Measurements from ENCODE around the gene MEGF6. TPM values are rescaled to one million over a fixed set of nuclear protein-coding genes. Genes with fewer than 3 reads are reported as not detected.

MEGF6 gene
- total RNA-seq, 1 donor from 2014 or later = 64.7 TPM

GRCh38 chr1:3459051-3459908 is 152.0 kb downstream of the MEGF6 start:
- no peaks in the 10 kb centered on the region for H3K36me3 Mint-ChIP-seq (ENCODE audit: unreplicated experiment)
- peaks cover 22% of the 10 kb centered on the region for H3K4me1 Mint-ChIP-seq (ENCODE audit: low read depth, unreplicated experiment)
- H3K4me3 Mint-ChIP-seq (ENCODE audit: unreplicated experiment) = peak overlapping the region; percentile 67
- peaks cover 2% of the 10 kb centered on the region for H3K27me3 Mint-ChIP-seq (ENCODE audit: unreplicated experiment)
- peaks cover 1% of the 10 kb centered on the region for H3K9me3 Mint-ChIP-seq (ENCODE audit: unreplicated experiment)
- DNase-seq = peak; percentile 18
- TF ChIP-seq, protein P1, sequence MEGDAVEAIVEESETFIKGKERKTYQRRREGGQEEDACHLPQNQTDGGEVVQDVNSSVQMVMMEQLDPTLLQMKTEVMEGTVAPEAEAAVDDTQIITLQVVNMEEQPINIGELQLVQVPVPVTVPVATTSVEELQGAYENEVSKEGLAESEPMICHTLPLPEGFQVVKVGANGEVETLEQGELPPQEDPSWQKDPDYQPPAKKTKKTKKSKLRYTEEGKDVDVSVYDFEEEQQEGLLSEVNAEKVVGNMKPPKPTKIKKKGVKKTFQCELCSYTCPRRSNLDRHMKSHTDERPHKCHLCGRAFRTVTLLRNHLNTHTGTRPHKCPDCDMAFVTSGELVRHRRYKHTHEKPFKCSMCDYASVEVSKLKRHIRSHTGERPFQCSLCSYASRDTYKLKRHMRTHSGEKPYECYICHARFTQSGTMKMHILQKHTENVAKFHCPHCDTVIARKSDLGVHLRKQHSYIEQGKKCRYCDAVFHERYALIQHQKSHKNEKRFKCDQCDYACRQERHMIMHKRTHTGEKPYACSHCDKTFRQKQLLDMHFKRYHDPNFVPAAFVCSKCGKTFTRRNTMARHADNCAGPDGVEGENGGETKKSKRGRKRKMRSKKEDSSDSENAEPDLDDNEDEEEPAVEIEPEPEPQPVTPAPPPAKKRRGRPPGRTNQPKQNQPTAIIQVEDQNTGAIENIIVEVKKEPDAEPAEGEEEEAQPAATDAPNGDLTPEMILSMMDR (IDR thresholded peaks at IDR 0.05; ENCODE audit: partially characterized antibody, unreplicated experiment) = no peak
- H3K27ac Mint-ChIP-seq (ENCODE audit: unreplicated experiment) = peak overlapping the region; percentile 59

GRCh38 chr1:3457910-3458883 is 153.1 kb downstream of the MEGF6 start:
- no peak for DNase-seq
- peak overlapping the region; percentile 30 for H3K27ac Mint-ChIP-seq (ENCODE audit: unreplicated experiment)
- H3K27me3 Mint-ChIP-seq (ENCODE audit: unreplicated experiment) = peaks cover 2% of the 10 kb centered on the region
- TF ChIP-seq, protein P1 (IDR thresholded peaks at IDR 0.05; ENCODE audit: partially characterized antibody, unreplicated experiment) = no peak
- no peaks in the 10 kb centered on the region for H3K36me3 Mint-ChIP-seq (ENCODE audit: unreplicated experiment)
- H3K9me3 Mint-ChIP-seq (ENCODE audit: unreplicated experiment) = peaks cover 1% of the 10 kb centered on the region
- peaks cover 22% of the 10 kb centered on the region for H3K4me1 Mint-ChIP-seq (ENCODE audit: low read depth, unreplicated experiment)
- peak overlapping the region; percentile 6 for H3K4me3 Mint-ChIP-seq (ENCODE audit: unreplicated experiment)

DNA sequence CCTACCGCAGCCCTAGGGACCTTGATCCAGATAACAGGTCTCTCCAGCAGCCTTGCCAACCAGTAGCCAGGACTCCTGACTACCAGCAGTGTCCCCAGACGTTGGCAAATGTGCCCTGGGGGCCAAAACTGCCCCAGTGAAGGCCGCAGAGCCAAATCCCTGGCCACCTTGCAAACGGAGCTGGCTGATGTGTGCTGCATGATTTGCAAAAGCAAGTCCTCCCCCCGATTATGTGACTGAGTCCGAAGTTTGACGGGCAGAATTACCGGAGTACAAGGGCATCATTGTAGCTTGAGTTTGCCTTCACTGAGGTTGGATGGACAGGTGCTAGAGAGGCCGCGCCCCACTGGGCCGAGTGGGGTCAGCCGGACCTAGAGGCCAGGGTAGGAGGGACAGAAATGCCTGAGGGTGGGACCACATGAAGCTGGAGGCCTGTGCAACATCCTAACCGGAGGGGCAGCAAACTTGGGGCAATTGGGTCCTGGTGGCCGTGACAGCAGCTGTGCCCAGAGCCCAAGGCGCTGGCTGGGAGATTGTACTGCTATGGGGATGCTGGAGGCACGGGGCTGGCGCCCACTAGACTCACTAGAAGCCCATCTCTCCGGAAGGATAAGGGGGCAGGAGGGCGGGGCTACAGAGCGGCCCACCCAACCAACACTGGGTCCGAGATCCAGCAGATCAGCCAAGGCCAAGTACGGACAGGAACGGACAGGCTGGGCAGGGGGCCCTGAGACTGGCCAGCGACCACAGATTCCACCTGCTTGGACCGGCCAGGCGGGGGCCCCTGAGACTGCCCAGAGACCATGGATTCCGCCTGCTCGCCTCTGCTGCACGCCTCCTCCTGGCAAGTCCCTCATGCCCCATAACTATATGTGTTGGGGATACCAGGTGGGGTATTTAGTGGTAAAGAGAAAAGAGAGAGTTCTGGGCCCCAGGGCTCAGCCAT is 154.1 kb downstream of the MEGF6 start:
- H3K9me3 Mint-ChIP-seq (ENCODE audit: unreplicated experiment) = peaks cover 1% of the 10 kb centered on the region
- H3K27ac Mint-ChIP-seq (ENCODE audit: unreplicated experiment) = no peak overlapping the region
- no peaks in the 10 kb centered on the region for H3K36me3 Mint-ChIP-seq (ENCODE audit: unreplicated experiment)
- TF ChIP-seq, protein P1 (IDR thresholded peaks at IDR 0.05; ENCODE audit: partially characterized antibody, unreplicated experiment) = no peak
- DNase-seq = no peak
- H3K4me3 Mint-ChIP-seq (ENCODE audit: unreplicated experiment) = no peak overlapping the region
- H3K27me3 Mint-ChIP-seq (ENCODE audit: unreplicated experiment) = peaks cover 2% of the 10 kb centered on the region
- peaks cover 22% of the 10 kb centered on the region for H3K4me1 Mint-ChIP-seq (ENCODE audit: low read depth, unreplicated experiment)

- no peaks in the 10 kb centered on the region for H3K36me3 Mint-ChIP-seq (ENCODE audit: unreplicated experiment)
- H3K27me3 Mint-ChIP-seq (ENCODE audit: unreplicated experiment) = peaks cover 2% of the 10 kb centered on the region
- DNase-seq = no peak
- peaks cover 1% of the 10 kb centered on the region for H3K9me3 Mint-ChIP-seq (ENCODE audit: unreplicated experiment)
- no peak overlapping the region for H3K27ac Mint-ChIP-seq (ENCODE audit: unreplicated experiment)
- peaks cover 22% of the 10 kb centered on the region for H3K4me1 Mint-ChIP-seq (ENCODE audit: low read depth, unreplicated experiment)
- H3K4me3 Mint-ChIP-seq (ENCODE audit: unreplicated experiment) = no peak overlapping the region
- TF ChIP-seq, protein P1 (IDR thresholded peaks at IDR 0.05; ENCODE audit: partially characterized antibody, unreplicated experiment) = no peak
Observed at GRCh38 chr1:3456449-3456963, 154.8 kb downstream of the MEGF6 start.
